HG02623 (cell line): ENCODE results near the gene MAN1C1.
"Not testable (repeated sequence)": the region's sequence is repeated elsewhere in the genome, so short reads cannot be mapped to it uniquely, and the experiment has no call there.

Source experiments
- ATAC-seq: cut with Tn5 transposase; IDR thresholded peaks from one replicate; pipeline ENCODE4 v1.9.1; 2021; ENCODE audit warnings: moderate library complexity; ENCODE audit not compliant: unreplicated experiment

The MAN1C1 gene

DNA sequence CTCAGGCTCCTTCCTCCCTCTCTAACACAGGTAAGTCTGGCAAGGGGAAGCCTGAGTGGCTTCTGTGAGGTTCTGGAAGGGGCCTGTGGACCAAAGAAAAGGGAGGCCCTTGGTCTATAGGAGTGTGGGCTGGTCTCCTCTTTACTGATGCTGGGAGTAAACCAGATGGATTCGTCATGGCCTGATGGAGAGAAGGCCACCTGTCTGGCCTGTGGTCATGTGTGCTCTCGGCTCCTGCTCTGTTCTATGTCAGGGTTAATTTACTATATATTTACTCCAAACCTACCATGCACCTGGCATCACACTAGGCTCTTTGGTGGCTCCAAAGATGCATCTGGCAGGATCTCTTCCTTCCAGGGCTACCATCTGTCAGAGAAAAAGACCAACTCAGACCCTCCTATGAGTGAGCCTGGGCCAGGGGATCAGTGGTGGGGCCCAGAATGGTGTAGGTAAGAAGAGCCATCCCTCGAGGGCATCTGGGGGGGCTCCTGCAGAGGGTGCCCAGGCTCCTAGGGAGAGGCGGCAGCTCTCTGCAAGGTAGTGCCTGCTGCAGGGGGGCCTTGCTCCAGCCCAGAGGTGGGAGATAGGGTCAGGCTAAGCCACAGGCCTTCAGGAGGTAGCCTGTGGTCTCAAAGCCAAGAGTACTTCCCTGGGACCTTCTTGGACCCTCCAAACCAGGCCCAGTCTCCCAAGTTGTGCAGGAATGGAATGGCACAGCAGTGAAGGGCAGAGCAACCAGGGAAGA, 115.2 kb downstream of the MAN1C1 start:
- ATAC-seq = no peak

DNA sequence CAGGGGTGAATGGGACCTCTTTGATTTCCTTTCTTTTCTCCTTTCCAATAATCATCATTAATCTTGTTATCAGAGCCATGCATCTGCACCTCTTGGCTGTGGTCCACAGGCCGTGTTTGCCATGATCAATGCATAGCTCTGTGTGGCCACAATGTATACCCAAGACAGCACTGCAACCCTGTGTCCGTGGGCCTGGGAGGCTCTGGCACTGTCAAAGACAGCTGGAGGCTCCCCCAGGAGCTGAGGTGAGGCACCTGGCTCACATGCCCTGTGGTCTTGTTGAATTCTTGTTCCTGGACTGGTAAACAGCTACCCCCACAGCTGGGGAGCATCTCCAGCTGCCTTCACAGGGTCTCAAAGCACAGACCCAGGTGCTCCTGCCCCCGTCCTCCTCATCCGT, 116.2 kb downstream of the MAN1C1 start:
- no peak for ATAC-seq

- no peak for ATAC-seq
Measured at GRCh38 chr1:25733271-25733670, 116.7 kb downstream of the MAN1C1 start.

DNA sequence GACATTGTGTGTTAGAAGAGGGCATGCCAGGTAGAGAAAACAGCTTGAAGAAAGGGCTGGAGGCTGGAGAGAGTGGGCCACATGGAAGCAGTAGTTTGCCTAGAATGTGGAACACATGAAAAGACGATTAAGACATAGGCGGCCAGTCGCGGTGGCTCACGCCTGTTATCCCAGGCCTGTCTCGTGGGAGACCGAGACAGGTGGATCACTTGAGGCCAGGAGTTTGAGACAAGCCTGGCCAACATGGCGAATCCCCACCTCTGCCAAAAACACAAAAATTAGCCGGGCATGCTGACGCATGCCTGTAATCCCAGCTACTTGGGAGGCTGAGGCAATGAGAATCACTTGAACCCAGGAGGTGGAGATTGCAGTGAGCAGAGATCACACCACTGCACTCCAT, 118.4 kb downstream of the MAN1C1 start:
- not testable (repeated sequence) for ATAC-seq

DNA sequence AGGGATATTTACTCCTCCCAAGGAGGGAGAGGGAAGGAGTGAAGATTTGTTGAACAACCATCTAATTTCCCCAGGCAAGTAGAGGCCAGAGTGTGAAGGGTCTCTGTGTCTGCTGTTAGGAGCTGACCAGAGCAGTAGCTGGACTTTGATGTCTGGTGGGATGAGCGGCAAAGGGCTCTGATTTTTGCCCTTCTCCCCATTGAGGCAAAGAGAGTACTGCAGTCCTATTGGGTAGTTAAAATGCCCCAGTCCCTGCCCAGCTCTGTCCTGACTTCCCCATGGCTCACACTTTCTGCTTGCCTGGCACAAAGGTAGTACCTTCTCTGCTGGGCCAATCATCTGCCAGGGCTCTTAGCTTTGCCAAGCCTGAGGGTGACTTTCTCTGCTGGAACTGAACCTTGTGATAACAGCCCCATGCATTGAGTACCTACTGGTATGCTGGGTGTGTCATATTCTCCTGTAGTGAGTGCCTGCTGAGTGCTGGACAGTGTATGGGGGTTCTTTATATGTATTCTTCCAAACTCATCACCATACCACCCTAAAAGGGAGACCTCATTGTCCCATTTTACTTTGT, 119.5 kb downstream of the MAN1C1 start:
- ATAC-seq = no peak

- no peak for ATAC-seq
Measured at GRCh38 chr1:25737130-25737529, 120.5 kb downstream of the MAN1C1 start.

- ATAC-seq = no peak
Measured at GRCh38 chr1:25738499-25738898, 121.9 kb downstream of the MAN1C1 start.

GRCh38 chr1:25739341-25739740, 122.8 kb downstream of the MAN1C1 start:
- no peak for ATAC-seq

DNA sequence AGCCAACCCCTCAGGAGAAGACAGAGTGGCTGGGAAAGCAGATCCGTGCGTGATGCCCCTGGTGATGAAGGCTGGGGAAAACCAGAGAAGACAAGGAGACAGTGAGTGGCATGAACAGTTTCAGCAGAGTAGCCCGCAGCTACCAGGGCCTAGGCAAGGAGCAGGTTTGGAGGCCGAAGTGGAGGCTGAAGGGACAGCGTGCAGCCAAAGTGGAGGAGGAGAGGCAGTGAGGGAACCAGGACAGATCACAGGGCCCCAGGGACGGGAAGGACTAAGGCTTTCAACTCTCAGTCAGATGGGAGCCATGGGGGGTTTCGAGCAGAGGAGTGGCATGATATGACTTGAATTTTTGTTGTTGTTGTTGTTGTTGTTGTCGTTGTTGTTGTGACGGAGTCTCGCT, 123.5 kb downstream of the MAN1C1 start:
- no peak for ATAC-seq

GRCh38 chr1:25742316-25742715, 125.7 kb downstream of the MAN1C1 start:
- ATAC-seq = no peak

GRCh38 chr1:25743164-25744139, 126.9 kb downstream of the MAN1C1 start:
- ATAC-seq = no peak

DNA sequence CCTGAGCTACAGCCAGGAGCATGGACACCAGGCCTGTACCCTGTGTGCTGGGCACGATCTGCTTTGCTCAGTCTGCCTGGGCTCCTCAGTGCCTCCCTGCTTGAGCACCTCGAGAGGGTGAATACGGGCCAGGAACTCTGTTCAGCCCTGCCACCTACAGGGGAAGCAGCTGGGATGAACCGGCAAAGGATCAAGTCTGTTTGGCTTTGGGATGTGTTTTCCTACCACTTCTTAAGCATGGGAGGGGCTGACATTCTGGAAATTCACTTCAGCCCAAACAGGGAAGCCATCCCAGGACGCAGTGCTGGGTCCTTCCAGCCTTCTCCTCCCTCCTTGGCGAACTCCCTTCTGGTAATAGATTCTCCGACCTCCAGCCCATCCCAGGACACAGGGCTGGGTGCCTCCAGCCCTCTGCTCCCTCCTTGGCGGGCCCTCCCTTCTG, 127.6 kb downstream of the MAN1C1 start:
- ATAC-seq = no peak

- no peak for ATAC-seq
Measured at GRCh38 chr1:25744636-25745425, 128.2 kb downstream of the MAN1C1 start.

DNA sequence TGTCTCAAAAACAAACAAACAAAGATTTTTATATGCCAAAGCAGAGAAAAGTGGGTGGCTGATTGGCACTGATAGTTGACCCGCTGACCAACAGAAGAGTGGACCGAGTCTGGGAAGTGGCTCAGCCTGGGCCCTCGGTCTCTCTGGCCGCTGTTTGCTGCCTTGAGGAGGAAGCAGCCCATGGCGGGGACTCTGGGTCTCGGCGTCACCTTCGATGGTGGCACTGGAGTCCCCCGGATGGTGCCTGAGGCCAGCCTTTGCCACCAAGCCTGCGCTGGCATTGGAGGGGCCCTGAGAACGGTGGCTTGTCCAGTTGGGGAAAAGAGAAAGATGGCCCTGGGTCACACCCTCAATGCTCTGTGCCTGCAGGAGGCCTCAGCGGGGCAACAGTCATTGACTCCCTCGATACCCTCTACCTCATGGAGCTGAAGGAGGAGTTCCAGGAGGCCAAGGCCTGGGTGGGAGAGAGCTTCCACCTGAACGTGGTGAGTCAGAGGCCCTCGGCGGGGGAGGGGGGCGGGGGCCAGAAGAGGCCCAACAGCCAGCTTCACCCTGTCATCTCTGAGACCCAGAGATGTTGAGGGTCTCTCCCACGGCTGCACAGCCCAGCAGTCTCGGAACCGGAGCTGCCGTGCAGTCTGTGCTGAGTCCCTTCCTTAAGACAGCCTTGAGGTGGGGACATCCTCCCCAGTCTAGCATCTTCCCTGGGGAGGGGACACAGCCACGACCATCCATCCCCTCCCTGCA, 129.9 kb downstream of the MAN1C1 start:
- no peak for ATAC-seq

DNA sequence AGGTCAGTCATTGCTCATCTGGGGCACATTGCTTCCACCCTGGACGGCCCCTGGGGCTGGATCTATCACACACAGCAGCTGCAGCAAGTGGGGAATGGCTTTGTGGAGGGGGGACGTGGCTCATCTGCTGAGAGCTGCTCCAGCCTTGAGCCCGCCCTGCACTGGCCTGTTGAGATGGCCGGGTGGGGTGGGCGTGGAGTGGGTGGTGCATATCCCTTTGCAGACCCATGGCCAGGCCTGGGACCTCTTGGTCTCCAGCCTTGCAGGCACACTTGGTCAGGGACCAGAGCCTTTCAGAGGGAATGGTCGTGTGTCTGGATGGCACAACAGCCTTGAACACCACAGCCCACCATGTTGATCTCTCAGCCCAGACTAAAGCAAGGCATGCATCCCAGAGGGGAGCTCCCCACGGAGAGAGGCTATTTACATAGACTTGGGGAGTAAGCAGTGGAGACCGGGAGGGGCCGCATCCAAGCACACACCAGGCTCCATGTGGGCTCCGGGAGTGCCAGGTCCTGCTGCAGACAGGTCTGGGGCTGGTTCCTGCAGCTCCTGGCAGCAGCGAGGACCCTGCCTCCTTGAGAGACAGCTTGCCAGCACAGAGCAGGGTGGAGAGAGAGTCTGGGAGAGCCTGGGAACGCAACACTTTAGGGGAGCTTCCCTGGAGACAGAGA, 130.6 kb downstream of the MAN1C1 start:
- ATAC-seq = no peak

DNA sequence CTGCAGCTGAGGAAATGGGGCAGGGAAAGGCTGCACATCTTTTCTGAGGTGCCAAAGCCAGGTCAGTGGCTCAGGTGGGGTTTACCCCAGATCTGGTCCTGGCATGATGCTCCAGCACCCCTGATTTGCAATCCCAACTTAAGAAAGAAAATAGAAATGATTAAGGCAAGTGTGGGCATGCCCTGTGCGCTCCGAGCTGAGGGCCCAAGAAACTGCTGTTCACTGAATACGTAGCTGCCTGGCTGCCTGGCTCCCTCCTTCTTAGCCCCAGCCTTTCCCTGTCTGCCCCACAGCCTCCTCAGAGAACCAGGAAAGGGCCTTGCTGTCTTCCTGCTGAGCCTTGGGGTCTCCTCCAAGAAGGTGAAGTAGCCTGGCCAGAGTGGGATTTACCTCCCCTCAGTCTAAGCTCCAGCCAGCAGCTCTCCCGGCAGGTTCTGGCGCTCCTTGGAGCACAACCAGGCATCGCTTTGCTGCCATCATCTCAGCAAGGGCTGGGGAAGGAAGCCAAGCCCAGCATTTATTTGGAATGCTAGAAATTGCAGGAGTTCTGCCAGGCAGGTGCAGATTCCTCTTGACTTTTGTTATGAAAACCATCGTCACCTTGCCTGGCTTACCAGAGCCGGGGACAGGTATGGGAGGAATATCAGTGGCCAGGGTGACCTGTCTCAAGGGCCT, 132.1 kb downstream of the MAN1C1 start:
- ATAC-seq = no peak

DNA sequence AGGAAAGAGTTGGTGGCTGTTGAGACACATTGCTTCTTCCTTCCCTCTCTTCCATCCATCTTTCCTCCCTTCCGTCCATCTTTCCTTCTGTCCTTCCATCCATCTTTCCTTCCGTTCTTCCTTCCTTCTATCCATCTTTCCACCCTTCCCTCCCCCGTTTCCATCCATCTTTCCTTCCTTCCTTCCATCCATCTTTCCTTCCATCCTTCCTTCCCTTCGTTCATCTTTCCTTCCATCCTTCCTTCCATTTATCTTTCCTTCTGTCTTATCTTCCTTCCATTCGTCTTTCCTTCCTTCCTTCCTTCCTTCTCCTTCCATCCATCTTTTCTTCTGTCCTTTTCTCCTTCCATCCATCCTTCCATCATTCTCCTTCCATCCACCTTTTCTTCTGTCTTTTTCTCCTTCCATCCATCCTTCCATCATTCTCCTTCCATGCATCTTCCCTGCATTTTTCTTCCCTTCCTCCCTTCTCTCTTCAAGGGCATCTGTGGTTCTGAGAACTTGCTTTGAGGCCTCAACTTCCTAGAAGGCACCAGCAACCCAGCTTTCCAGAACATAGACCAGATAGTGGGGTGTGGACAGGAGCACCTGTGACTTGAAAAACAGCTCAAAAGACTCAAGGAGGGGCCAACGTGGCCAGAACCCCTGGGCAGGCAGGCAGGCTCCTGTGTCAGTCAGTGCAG, 134.5 kb downstream of the MAN1C1 start:
- no peak for ATAC-seq

- no peak for ATAC-seq
Measured at GRCh38 chr1:25754470-25755181, 138.0 kb downstream of the MAN1C1 start.
